Neural progenitor cell (in vitro differentiated cells): ENCODE results near the gene RTN1.

Source experiments
- CTCF ChIP-seq: fragments of 200-600 bp; sonication (generic); IDR thresholded peaks from 2 replicates; pipeline ENCODE4 v1.5.1; 2017; ENCODE audit warnings: antibody characterized with exemption, mild to moderate bottlenecking
- EZH2 ChIP-seq: fragments of 200-600 bp; sonication (generic); IDR thresholded peaks from 2 replicates; pipeline ENCODE4 v1.6.1; 2017; ENCODE audit warnings: antibody characterized with exemption, mild to moderate bottlenecking, moderate library complexity

- TF ChIP-seq EZH2, result no peak
- TF ChIP-seq CTCF, result no peak
These were observed 30.0 kb upstream of the RTN1 start for GRCh38 chr14:59900556-59900955.
